Endothelial cell of umbilical vein (primary cell): ENCODE results near the gene TMEM11. TPM values are rescaled to one million over a fixed set of nuclear protein-coding genes. Genes with fewer than 3 reads are reported as not detected.

Source experiments
- BruUV-seq: library from RNA; stranded (reverse); fragments of 400-500 nt; replicated peaks from 2 replicates; lab custom pipeline; 2021; lab: Mats Ljungman, UMichigan
- CTCF ChIA-PET: fragments of 300-600, 350-600 bp; sonication (Branson Sonifier 250); formaldehyde crosslinking; loops from one replicate; lab custom pipeline; 2021; ENCODE audit warnings: antibody characterized with exemption, inconsistent platforms; lab: Charles Lee
- POLR2A ChIA-PET: fragments of 300-600, 350-600 bp; sonication (Branson Sonifier 250); formaldehyde crosslinking; loops from one replicate; lab custom pipeline; 2021; ENCODE audit warnings: antibody characterized with exemption, inconsistent platforms; lab: Charles Lee
- DNase-seq: peaks from one replicate; pipeline ENCODE4 v3.0.0-alpha.2; 2011; ENCODE audit warnings: low read depth, low spot score
- FAIRE-seq: peaks from 2 replicates; lab custom pipeline; 2011; peaks lifted over from hg19 to GRCh38; lab: Jason Lieb, UNC
- H2AFZ ChIP-seq: 2 replicates; pipeline ENCODE4 v1.6.0; 2012; ENCODE audit warnings: low read depth, low read length, control low read depth, inconsistent platforms
- H3K27ac ChIP-seq: 2 replicates; pipeline ENCODE4 v1.5.1; 2011; ENCODE audit warnings: low read depth, mild to moderate bottlenecking, control low read depth, low read length, moderate library complexity; ENCODE audit not compliant: insufficient read depth
- H3K27me3 ChIP-seq, 2 experiments: 2 replicates each; pipeline versions ENCODE4 v1.6.0 to v1.6.1; 2011; ENCODE audit warnings: low read length in 2 of 2, mixed read lengths in 1 of 2; ENCODE audit not compliant: control insufficient read depth in 2 of 2, insufficient read depth in 2 of 2
- H3K36me3 ChIP-seq, 2 experiments: 2 replicates in 1 of 2; 3 replicates in 1 of 2; pipeline ENCODE4 v1.5.1; 2011; ENCODE audit warnings: low read length in 2 of 2, mild to moderate bottlenecking in 1 of 2, moderate library complexity in 1 of 2; ENCODE audit not compliant: control insufficient read depth in 2 of 2, insufficient read depth in 2 of 2; ENCODE audit errors: extremely low read depth in 1 of 2
- H3K4me1 ChIP-seq: 3 replicates; pipeline ENCODE4 v1.5.1; 2011; ENCODE audit warnings: mild to moderate bottlenecking, low read length; ENCODE audit not compliant: control insufficient read depth, insufficient read depth; ENCODE audit errors: extremely low read depth
- H3K4me2 ChIP-seq: 2 replicates; pipeline ENCODE4 v1.6.1; 2011; ENCODE audit warnings: low read length, control low read depth, mixed read lengths; ENCODE audit not compliant: insufficient read depth
- H3K4me3 ChIP-seq, 3 experiments: fragments of 200-600 bp in 1 of 3; sonication (generic), shearing (Covaris generic) in 1 of 3; replicated peaks in 1 of 3; 2 replicates each; pipeline ENCODE4 v1.5.1; 2011 to 2016; ENCODE audit warnings: control low read depth in 3 of 3, low read length in 3 of 3, mild to moderate bottlenecking in 2 of 3, inconsistent platforms in 1 of 3, low read depth in 1 of 3, moderate library complexity in 1 of 3; ENCODE audit not compliant: insufficient read depth in 1 of 3
- H3K79me2 ChIP-seq: 2 replicates; pipeline ENCODE4 v1.6.0; 2012; ENCODE audit warnings: low read length, inconsistent platforms; ENCODE audit not compliant: control insufficient read depth, insufficient read depth
- H3K9ac ChIP-seq: replicated peaks from 2 replicates; pipeline ENCODE3; 2011; ENCODE audit warnings: low read length, control low read depth; ENCODE audit not compliant: insufficient read depth; ENCODE audit errors: extremely low read depth
- H3K9me1 ChIP-seq: replicated peaks from 3 replicates; pipeline ENCODE4 v1.6.0; 2011; ENCODE audit warnings: mild to moderate bottlenecking, low read length; ENCODE audit not compliant: control insufficient read depth, insufficient read depth; ENCODE audit errors: extremely low read depth
- H3K9me3 ChIP-seq: replicated peaks from 2 replicates; pipeline ENCODE4 v1.5.1; 2012; ENCODE audit warnings: low read length, inconsistent platforms; ENCODE audit not compliant: control insufficient read depth, insufficient read depth
- H4K20me1 ChIP-seq: replicated peaks from 2 replicates; pipeline ENCODE3; 2011; ENCODE audit warnings: mild to moderate bottlenecking, low read length; ENCODE audit not compliant: control insufficient read depth, insufficient read depth; ENCODE audit errors: extremely low read depth
- EZH2 ChIP-seq: IDR thresholded peaks from 2 replicates; pipeline ENCODE4 v1.6.1; 2012; ENCODE audit warnings: borderline replicate concordance, low read depth, mild to moderate bottlenecking, moderate library complexity, low read length, inconsistent platforms; ENCODE audit not compliant: severe bottlenecking
- FOS ChIP-seq: IDR thresholded peaks from 2 replicates; pipeline ENCODE4 v1.6.1; 2011; ENCODE audit warnings: mild to moderate bottlenecking, low read length, moderate library complexity, borderline replicate concordance; ENCODE audit not compliant: insufficient read depth
- GATA2 ChIP-seq: IDR thresholded peaks from 2 replicates; pipeline ENCODE4 v1.7.0; 2011; ENCODE audit warnings: low read depth, mild to moderate bottlenecking, moderate library complexity, mixed read lengths, low read length; ENCODE audit not compliant: insufficient read length, insufficient read depth
- JUN ChIP-seq: IDR thresholded peaks from 2 replicates; pipeline ENCODE4 v1.6.1; 2011; ENCODE audit warnings: borderline replicate concordance, low read depth; ENCODE audit not compliant: insufficient read length, insufficient read depth
- MAX ChIP-seq: IDR thresholded peaks from 2 replicates; pipeline ENCODE4 v1.6.1; 2011; ENCODE audit not compliant: insufficient read depth, insufficient read length
- MYC ChIP-seq: IDR thresholded peaks from one replicate; pipeline ENCODE4 v1.6.1; 2011; ENCODE audit warnings: mild to moderate bottlenecking, low read depth, low read length
- POLR2A ChIP-seq: IDR thresholded peaks from 2 replicates; pipeline ENCODE4 v1.6.1; 2012; ENCODE audit warnings: low read depth, mild to moderate bottlenecking, control low read depth, low read length
- POLR2AphosphoS5 ChIP-seq: IDR thresholded peaks from 2 replicates; pipeline ENCODE4 v1.6.1; 2012; ENCODE audit warnings: low read depth, mild to moderate bottlenecking, control low read depth, low read length, moderate library complexity; ENCODE audit not compliant: insufficient read depth
- dilution Hi-C: fragments of 300-500 bp; cut with MboI; formaldehyde crosslinking; loops from one replicate; pipeline ENCODE4 v1.15.0; 2019; ENCODE audit warnings: low sequenced_read_pairs; ENCODE audit not compliant: extremely low pct_ligation_motif_present
- intact Hi-C: fragments of 100-400 bp; cut with micrococcal nuclease; formaldehyde crosslinking; loops from one replicate; pipeline ENCODE4 v1.10.0; 2022
- polyA plus RNA-seq, 4 experiments: library from polyadenylated mRNA; depleted of rRNA in 3 of 4; stranded (reverse) in 3 of 4; unstranded in 1 of 4; fragments of >200 nt; gene quantifications; 2 replicates each; pipeline versions ENCODE4 v1.2.1 to v1.2.3, GENCODE V29; 2011 to 2012; ENCODE audit warnings: missing spikeins in 1 of 4
- total RNA-seq: library from RNA; stranded (reverse); gene quantifications from 2 replicates; pipeline ENCODE4 v1.2.3, GENCODE V29; 2021
- TF ChIP-seq, protein P1 (sequence below), 2 donors: IDR thresholded peaks; 1 replicate in 1 of 2; 2 replicates in 1 of 2; pipeline ENCODE4 v1.5.1; 2011; ENCODE audit warnings: low read length in 2 of 2, mild to moderate bottlenecking in 2 of 2, moderate library complexity in 2 of 2, control low read depth in 1 of 2, inconsistent platforms in 1 of 2, low read depth in 1 of 2; ENCODE audit not compliant: insufficient read depth in 1 of 2; ENCODE audit errors: extremely low read depth in 1 of 2

TMEM11 gene
- total and polyA plus RNA-seq, 2 donors (not counting 3 experiments of a cell fraction or from before 2014, with no cell fraction given): 27.4 to 79.9 TPM

- no peak overlapping the region for H3K9ac ChIP-seq
- H3K27me3 ChIP-seq: no peaks in the 10 kb centered on the region
- no peak overlapping the region for H3K27ac ChIP-seq
- TF ChIP-seq EZH2 (no peak), GATA2 (no peak), FOS (no peak), MAX (no peak), POLR2A (no peak), JUN (no peak), MYC (no peak), POLR2AphosphoS5 (no peak)
- TF ChIP-seq, protein P1, sequence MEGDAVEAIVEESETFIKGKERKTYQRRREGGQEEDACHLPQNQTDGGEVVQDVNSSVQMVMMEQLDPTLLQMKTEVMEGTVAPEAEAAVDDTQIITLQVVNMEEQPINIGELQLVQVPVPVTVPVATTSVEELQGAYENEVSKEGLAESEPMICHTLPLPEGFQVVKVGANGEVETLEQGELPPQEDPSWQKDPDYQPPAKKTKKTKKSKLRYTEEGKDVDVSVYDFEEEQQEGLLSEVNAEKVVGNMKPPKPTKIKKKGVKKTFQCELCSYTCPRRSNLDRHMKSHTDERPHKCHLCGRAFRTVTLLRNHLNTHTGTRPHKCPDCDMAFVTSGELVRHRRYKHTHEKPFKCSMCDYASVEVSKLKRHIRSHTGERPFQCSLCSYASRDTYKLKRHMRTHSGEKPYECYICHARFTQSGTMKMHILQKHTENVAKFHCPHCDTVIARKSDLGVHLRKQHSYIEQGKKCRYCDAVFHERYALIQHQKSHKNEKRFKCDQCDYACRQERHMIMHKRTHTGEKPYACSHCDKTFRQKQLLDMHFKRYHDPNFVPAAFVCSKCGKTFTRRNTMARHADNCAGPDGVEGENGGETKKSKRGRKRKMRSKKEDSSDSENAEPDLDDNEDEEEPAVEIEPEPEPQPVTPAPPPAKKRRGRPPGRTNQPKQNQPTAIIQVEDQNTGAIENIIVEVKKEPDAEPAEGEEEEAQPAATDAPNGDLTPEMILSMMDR (IDR thresholded peaks at IDR 0.05; ENCODE audit: extremely low read depth in 1 of 2, insufficient read depth in 1 of 2, low read depth in 1 of 2, low read length in 2 of 2): no peak
- FAIRE-seq: no peak
- no peak for DNase-seq
- no peaks in the 10 kb centered on the region for H3K9me1 ChIP-seq
- ChIA-PET CTCF (interaction anchor here (0.9 kb wide), 1 partner anchor 60 kb away, joined by 3 read pairs; no protein-coding TSS in a partner anchor), POLR2A (no interaction called here)
- no peak overlapping the region for H3K4me3 ChIP-seq
- H4K20me1 ChIP-seq: no peaks in the 10 kb centered on the region
- no TSS peak for BruUV-seq
- intact Hi-C loops (no loop called here), dilution Hi-C loops (no loop called here)
- H3K9me3 ChIP-seq: no peaks in the 10 kb centered on the region
- H2AFZ ChIP-seq: no peak overlapping the region
- no peaks in the 10 kb centered on the region for H3K79me2 ChIP-seq
- peaks cover 10% of the 10 kb centered on the region for H3K4me1 ChIP-seq
- H3K4me2 ChIP-seq: no peak overlapping the region
- H3K36me3 ChIP-seq: peaks cover 0 to 5% of the 10 kb centered on the region in 2 experiments
These were observed 24.6 kb downstream of the TMEM11 start for GRCh38 chr17:21189361-21189760.
